IMR-90 (cell line): ENCODE results near the gene AGBL1. TPM values are rescaled to one million over a fixed set of nuclear protein-coding genes. Genes with fewer than 3 reads are reported as not detected.

ENCODE experiments used
- ATAC-seq: fragments of 200-7000 bp; cut with Tn5 transposase; 2 replicates; pipeline ENCODE4 v1.9.1; 2020; ENCODE audit warnings: low read depth, mild to moderate bottlenecking, moderate library complexity
- BruUV-seq: library from RNA; stranded (reverse); fragments of 400-500 nt; replicated peaks from 2 replicates; lab custom pipeline; 2021; lab: Mats Ljungman, UMichigan
- CTCF ChIA-PET: fragments of 300-600 bp; formaldehyde crosslinking; extraction: SDS; loops from one replicate; lab custom pipeline; 2021; ENCODE audit warnings: antibody characterized with exemption; lab: Yijun Ruan, JAX
- POLR2A ChIA-PET: fragments of 300-600 bp; sonication (Branson Sonifier 250); formaldehyde crosslinking; loops from one replicate; lab custom pipeline; 2022; ENCODE audit warnings: antibody characterized with exemption; ENCODE audit not compliant: unreplicated experiment; lab: Charles Lee
- DNase-seq: peaks from one replicate; pipeline ENCODE4 v3.0.0; 2013
- H2AFZ ChIP-seq: replicated peaks from 2 replicates; pipeline ENCODE3; 2013; ENCODE audit warnings: low read length, mild to moderate bottlenecking; ENCODE audit not compliant: poor library complexity
- H2AK5ac ChIP-seq: 2 replicates; pipeline ENCODE4 v1.6.1; 2013; ENCODE audit warnings: low read depth, low read length, inconsistent platforms
- H2AK9ac ChIP-seq: replicated peaks from 2 replicates; pipeline ENCODE3; 2013; ENCODE audit warnings: mild to moderate bottlenecking, low read depth, low read length, moderate library complexity; ENCODE audit not compliant: poor library complexity
- H2BK120ac ChIP-seq: 2 replicates; pipeline ENCODE4 v1.6.1; 2013; ENCODE audit warnings: low read depth, low read length, inconsistent platforms
- H2BK15ac ChIP-seq: 3 replicates; pipeline ENCODE4 v1.6.1; 2013; ENCODE audit warnings: low read depth, low read length, inconsistent platforms
- H2BK20ac ChIP-seq: 2 replicates; pipeline ENCODE4 v1.6.1; 2013; ENCODE audit warnings: low read depth, mild to moderate bottlenecking, inconsistent platforms, low read length, moderate library complexity
- H2BK5ac ChIP-seq: 2 replicates; pipeline ENCODE4 v1.6.1; 2013; ENCODE audit warnings: mild to moderate bottlenecking, low read depth, low read length, inconsistent platforms; ENCODE audit not compliant: poor library complexity, severe bottlenecking
- H3K14ac ChIP-seq: replicated peaks from 2 replicates; pipeline ENCODE4 v1.6.1; 2013; ENCODE audit warnings: low read depth, low read length, inconsistent platforms
- H3K18ac ChIP-seq: 2 replicates; pipeline ENCODE4 v1.6.1; 2013; ENCODE audit warnings: low read depth, low read length, control low read depth
- H3K23ac ChIP-seq: 2 replicates; pipeline ENCODE4 v1.6.1; 2013; ENCODE audit warnings: low read depth, low read length, inconsistent platforms
- H3K27ac ChIP-seq: 2 replicates; pipeline ENCODE4 v1.5.1; 2013; ENCODE audit warnings: mild to moderate bottlenecking, control low read depth, low read length; ENCODE audit not compliant: insufficient read depth
- H3K27me3 ChIP-seq: 2 replicates; pipeline ENCODE4 v1.6.1; 2013; ENCODE audit warnings: low read length; ENCODE audit not compliant: control insufficient read depth, insufficient read depth
- H3K36me3 ChIP-seq: 2 replicates; pipeline ENCODE4 v1.6.1; 2013; ENCODE audit warnings: low read length, mixed read lengths; ENCODE audit not compliant: control insufficient read depth, insufficient read depth
- H3K4ac ChIP-seq: 2 replicates; pipeline ENCODE4 v1.6.1; 2013; ENCODE audit warnings: low read depth, low read length, inconsistent platforms
- H3K4me1 ChIP-seq: 2 replicates; pipeline ENCODE4 v1.6.1; 2013; ENCODE audit warnings: low read length, mixed read lengths; ENCODE audit not compliant: control insufficient read depth, insufficient read depth
- H3K4me2 ChIP-seq: 2 replicates; pipeline ENCODE4 v1.6.1; 2013; ENCODE audit warnings: low read depth, mild to moderate bottlenecking, control low read depth, low read length, moderate library complexity
- H3K4me3 ChIP-seq: 2 replicates; pipeline ENCODE4 v1.5.1; 2013; ENCODE audit warnings: low read depth, mild to moderate bottlenecking, control low read depth, low read length, moderate library complexity; ENCODE audit not compliant: insufficient read depth
- H3K56ac ChIP-seq: 2 replicates; pipeline ENCODE4 v1.6.1; 2013; ENCODE audit warnings: low read length, inconsistent platforms; ENCODE audit not compliant: insufficient read depth; ENCODE audit errors: extremely low read depth
- H3K79me1 ChIP-seq, 2 experiments: 2 replicates each; pipeline ENCODE4 v1.6.1; 2013; ENCODE audit warnings: low read length in 2 of 2, inconsistent platforms in 1 of 2, low read depth in 1 of 2
- H3K9ac ChIP-seq: 2 replicates; pipeline ENCODE4 v1.6.1; 2013; ENCODE audit warnings: low read depth, low read length, control low read depth
- H3K9me1 ChIP-seq: 2 replicates; pipeline ENCODE4 v1.6.1; 2013; ENCODE audit warnings: low read length, inconsistent platforms; ENCODE audit not compliant: insufficient read depth
- H3K9me3 ChIP-seq: 2 replicates; pipeline ENCODE4 v1.6.1; 2013; ENCODE audit warnings: low read length; ENCODE audit not compliant: control insufficient read depth, insufficient read depth
- H4K20me1 ChIP-seq: 2 replicates; pipeline ENCODE4 v1.6.1; 2013; ENCODE audit warnings: low read length, inconsistent platforms; ENCODE audit not compliant: insufficient read depth
- H4K5ac ChIP-seq: 2 replicates; pipeline ENCODE4 v1.6.1; 2013; ENCODE audit warnings: mild to moderate bottlenecking, low read depth, low read length, control low read depth
- H4K8ac ChIP-seq, 2 experiments: 2 replicates each; pipeline ENCODE4 v1.6.1; 2013; ENCODE audit warnings: low read depth in 2 of 2, low read length in 2 of 2, control low read depth in 1 of 2, inconsistent platforms in 1 of 2
- H4K91ac ChIP-seq: 2 replicates; pipeline ENCODE4 v1.6.1; 2013; ENCODE audit warnings: low read depth, low read length, inconsistent platforms; ENCODE audit not compliant: insufficient read depth
- NFE2L2 ChIP-seq: fragments of 150-350 bp; IDR thresholded peaks from 2 replicates; pipeline ENCODE4 v1.6.1; 2016; ENCODE audit warnings: low read depth, mild to moderate bottlenecking, low read length
- POLR2A ChIP-seq: IDR thresholded peaks from 2 replicates; pipeline ENCODE4 v1.6.1; 2012; ENCODE audit warnings: mild to moderate bottlenecking, low read depth, low read length
- RFX5 ChIP-seq: IDR thresholded peaks from 2 replicates; pipeline ENCODE4 v1.8.0; 2012; ENCODE audit warnings: low read depth, mild to moderate bottlenecking, low read length, moderate library complexity
- SMC3 ChIP-seq: fragments of 150-350 bp; IDR thresholded peaks from 2 replicates; pipeline ENCODE4 v1.6.1; 2016; ENCODE audit warnings: low read depth, mild to moderate bottlenecking, antibody characterized with exemption, low read length, moderate library complexity
- WGBS, 2 experiments: methylation state at CpG; one replicate each; pipeline versions ENCODE4 v1.1.5 to v1.1.7; 2013; ENCODE audit warnings: missing lambda C conversion rate in 2 of 2; ENCODE audit not compliant: insufficient read length in 1 of 2; ENCODE audit errors: extremely low coverage in 2 of 2; 5-methylcytosine and 5-hydroxymethylcytosine counted together
- dilution Hi-C: fragments of 300-500 bp; cut with HindIII; formaldehyde crosslinking; loops from one replicate; pipeline ENCODE4 v1.14.3; 2018; ENCODE audit warnings: low sequenced_read_pairs; ENCODE audit not compliant: unreplicated experiment
- in situ Hi-C: fragments of 300-500 bp; cut with MboI; formaldehyde crosslinking; loops from 3 replicates; pipeline ENCODE4 v1.14.3; 2019; ENCODE audit warnings: low sequenced_read_pairs, inconsistent platforms, mixed read lengths
- intact Hi-C: fragments of 100-400 bp; cut with micrococcal nuclease; formaldehyde crosslinking; loops from 2 replicates; pipeline ENCODE4 v1.10.0; 2022
- polyA plus RNA-seq, 3 experiments: library from polyadenylated mRNA; depleted of rRNA; stranded (reverse); fragments of >200 nt; gene quantifications; 2 replicates each; pipeline ENCODE4 v1.2.3, GENCODE V29; 2012; ENCODE audit warnings: low replicate concordance in 1 of 3
- total RNA-seq: library from RNA; depleted of rRNA; stranded (reverse); fragments of >200 nt; gene quantifications from 2 replicates; pipeline ENCODE4 v1.2.3, GENCODE V29; 2012
- TF ChIP-seq, protein P1 (sequence below): fragments of 150-350 bp; IDR thresholded peaks from 2 replicates; pipeline ENCODE4 v1.6.1; 2017; ENCODE audit warnings: mild to moderate bottlenecking, antibody characterized with exemption, low read length, low read depth

Gene AGBL1
- total and polyA plus RNA-seq, 2 of the 4 experiments (the other 2 are of a cell fraction), result not detected

GRCh38 chr15:86611417-86612040 lies 531.9 kb downstream of the AGBL1 start:
- Histone ChIP-seq H2BK15ac (no peak overlapping the region), H3K23ac (no peak overlapping the region), H4K8ac (no peak overlapping the region), H4K91ac (no peak overlapping the region), H3K4me3 (no peak overlapping the region), H3K18ac (no peak overlapping the region), H3K27ac (no peak overlapping the region), H3K27me3 (no peaks in the 10 kb centered on the region), H3K79me1 (no peaks in the 10 kb centered on the region), H3K4me2 (no peak overlapping the region), H2AK9ac (no peak overlapping the region), H3K36me3 (no peaks in the 10 kb centered on the region), H3K56ac (no peak overlapping the region), H2BK5ac (no peak overlapping the region), H3K9ac (no peak overlapping the region), H3K9me3 (peaks cover 4% of the 10 kb centered on the region; the same call in 1 of the 2 replicates), H2AFZ (no peak overlapping the region), H4K20me1 (no peaks in the 10 kb centered on the region), H3K4me1 (no peaks in the 10 kb centered on the region), H2BK20ac (no peak overlapping the region), H4K5ac (no peak overlapping the region), H2BK120ac (no peak overlapping the region), H3K14ac (no peak overlapping the region), H3K4ac (no peak overlapping the region), H2AK5ac (no peak overlapping the region), H3K9me1 (no peaks in the 10 kb centered on the region)
- dilution Hi-C loops (no loop called here), intact Hi-C loops (no loop called here), in situ Hi-C loops (no loop called here)
- TF ChIP-seq, protein P1, sequence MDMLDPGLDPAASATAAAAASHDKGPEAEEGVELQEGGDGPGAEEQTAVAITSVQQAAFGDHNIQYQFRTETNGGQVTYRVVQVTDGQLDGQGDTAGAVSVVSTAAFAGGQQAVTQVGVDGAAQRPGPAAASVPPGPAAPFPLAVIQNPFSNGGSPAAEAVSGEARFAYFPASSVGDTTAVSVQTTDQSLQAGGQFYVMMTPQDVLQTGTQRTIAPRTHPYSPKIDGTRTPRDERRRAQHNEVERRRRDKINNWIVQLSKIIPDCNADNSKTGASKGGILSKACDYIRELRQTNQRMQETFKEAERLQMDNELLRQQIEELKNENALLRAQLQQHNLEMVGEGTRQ, result no peak
- TF ChIP-seq SMC3 (no peak), POLR2A (no peak), RFX5 (no peak), NFE2L2 (no peak)
- BruUV-seq, result no TSS peak
- WGBS, 2 experiments, result 14% methylated on average over 1 of the region's 2 CpGs; no CpG with 5 or more reads in 1 of the 2 experiments
- ATAC-seq, result no peak
- ChIA-PET POLR2A (no interaction called here), CTCF (no interaction called here)
- DNase-seq, result no peak
